Thyroid gland (tissue), 4 donors: ENCODE measurements around the gene TNFSF4.
"Not testable (repeated sequence)": the region's sequence is repeated elsewhere in the genome, so short reads cannot be mapped to it uniquely, and the experiment has no call there.

Experiments used
- POLR2A ChIP-seq, 2 donors: fragments of 450-650 bp; IDR thresholded peaks; one replicate each; pipeline ENCODE4 v1.6.1; 2017; ENCODE audit warnings: antibody characterized with exemption in 2 of 2, mild to moderate bottlenecking in 2 of 2, moderate library complexity in 1 of 2
- TF ChIP-seq, protein P1 (sequence below), 6 experiments: fragments of 200-600 bp in 3 of 6; fragments of 450-650 bp in 3 of 6; sonication (generic) in 3 of 6; IDR thresholded peaks; one replicate each; pipeline ENCODE4 v1.5.1; 2016 to 2019; ENCODE audit warnings: antibody characterized with exemption in 6 of 6, mild to moderate bottlenecking in 2 of 6, inconsistent platforms in 1 of 6, moderate library complexity in 1 of 6

DNA sequence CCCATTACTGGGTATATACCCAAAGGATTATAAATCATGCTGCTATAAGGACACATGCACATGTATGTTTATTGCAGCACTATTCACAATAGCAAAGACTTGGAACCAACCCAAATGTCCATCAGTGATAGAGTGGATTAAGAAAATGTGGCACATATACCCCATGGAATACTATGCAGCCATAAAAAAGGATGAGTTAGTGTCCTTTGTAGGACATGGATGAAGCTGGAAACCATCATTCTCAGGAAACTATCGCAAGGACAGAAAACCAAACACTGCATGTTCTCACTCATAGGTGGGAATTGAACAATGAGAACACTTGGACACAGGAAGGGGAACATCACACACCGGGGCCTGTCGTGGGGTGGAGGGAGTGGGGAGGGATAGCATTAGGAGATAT lies 27.3 kb upstream of the TNFSF4 start:
- TF ChIP-seq, protein P1, sequence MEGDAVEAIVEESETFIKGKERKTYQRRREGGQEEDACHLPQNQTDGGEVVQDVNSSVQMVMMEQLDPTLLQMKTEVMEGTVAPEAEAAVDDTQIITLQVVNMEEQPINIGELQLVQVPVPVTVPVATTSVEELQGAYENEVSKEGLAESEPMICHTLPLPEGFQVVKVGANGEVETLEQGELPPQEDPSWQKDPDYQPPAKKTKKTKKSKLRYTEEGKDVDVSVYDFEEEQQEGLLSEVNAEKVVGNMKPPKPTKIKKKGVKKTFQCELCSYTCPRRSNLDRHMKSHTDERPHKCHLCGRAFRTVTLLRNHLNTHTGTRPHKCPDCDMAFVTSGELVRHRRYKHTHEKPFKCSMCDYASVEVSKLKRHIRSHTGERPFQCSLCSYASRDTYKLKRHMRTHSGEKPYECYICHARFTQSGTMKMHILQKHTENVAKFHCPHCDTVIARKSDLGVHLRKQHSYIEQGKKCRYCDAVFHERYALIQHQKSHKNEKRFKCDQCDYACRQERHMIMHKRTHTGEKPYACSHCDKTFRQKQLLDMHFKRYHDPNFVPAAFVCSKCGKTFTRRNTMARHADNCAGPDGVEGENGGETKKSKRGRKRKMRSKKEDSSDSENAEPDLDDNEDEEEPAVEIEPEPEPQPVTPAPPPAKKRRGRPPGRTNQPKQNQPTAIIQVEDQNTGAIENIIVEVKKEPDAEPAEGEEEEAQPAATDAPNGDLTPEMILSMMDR (IDR thresholded peaks at IDR 0.05), result not testable (repeated sequence)
- not testable (repeated sequence) for TF ChIP-seq POLR2A (IDR thresholded peaks at IDR 0.05)
